Psoas muscle (tissue), 8 donors: Measurements from ENCODE around the gene BAK1. TPM values are rescaled to one million over a fixed set of nuclear protein-coding genes. Genes with fewer than 3 reads are reported as not detected.

ENCODE experiments used
- ATAC-seq, 4 donors: fragments of 200-7000 bp; cut with Tn5 transposase; one replicate each; pipeline ENCODE4 v1.9.1; 2020; ENCODE audit warnings: moderate library complexity in 3 of 4, mild to moderate bottlenecking in 2 of 4
- DNase-seq, 2 donors: peaks; one replicate each; pipeline ENCODE4 v3.0.0-alpha.2; 2020
- H3K27ac ChIP-seq: fragments of 200-600 bp; one replicate; pipeline ENCODE4 v1.8.0; 2022
- H3K27me3 ChIP-seq, 3 donors: fragments of 200-600 bp in 1 of 3; one replicate each; pipeline versions ENCODE4 v1.6.1 to v1.8.0; 2013 to 2022; ENCODE audit warnings: low read length in 2 of 3, mild to moderate bottlenecking in 2 of 3, moderate library complexity in 1 of 3; ENCODE audit not compliant: insufficient read depth in 3 of 3
- H3K36me3 ChIP-seq, 2 donors: fragments of 200-600 bp in 1 of 2; one replicate each; pipeline versions ENCODE4 v1.6.1 to v1.8.0; 2013 to 2022; ENCODE audit warnings: low read depth in 1 of 2, mild to moderate bottlenecking in 1 of 2, moderate library complexity in 1 of 2; ENCODE audit not compliant: insufficient read depth in 1 of 2
- H3K4me1 ChIP-seq: fragments of 200-600 bp; one replicate; pipeline ENCODE4 v1.8.0; 2022
- H3K4me3 ChIP-seq: fragments of 200-600 bp; one replicate; pipeline ENCODE4 v1.8.0; 2022; ENCODE audit warnings: mild to moderate bottlenecking
- H3K9me3 ChIP-seq: fragments of 200-600 bp; one replicate; pipeline ENCODE4 v1.8.0; 2022
- CTCF ChIP-seq: fragments of 200-600 bp; IDR thresholded peaks from one replicate; pipeline ENCODE4 v1.8.0; 2022; ENCODE audit warnings: antibody characterized with exemption
- WGBS, 3 donors: extraction: QIAGEN DNeasy Blood & Tissue Kit; methylation state at CpG; one replicate each; pipeline versions ENCODE4 v1.1.6 to v1.1.7; 2013; 5-methylcytosine and 5-hydroxymethylcytosine counted together
- intact Hi-C, 2 donors: fragments of 100-400 bp; cut with DNase I; formaldehyde crosslinking; loops; one replicate each; pipeline versions ENCODE4 v1.11.0 to v1.14.2; 2022
- polyA plus RNA-seq, 3 donors: library from polyadenylated mRNA; stranded (reverse); fragments of 200-250 nt; gene quantifications; one replicate each; pipeline ENCODE4 v1.2.3, GENCODE V29; 2013
- total RNA-seq, 4 donors: library from RNA; stranded (reverse); fragmentation: NEBNext Ultra II Directional in 2 of 4; extraction: Animal tissue kit (Norgen Biotek cat#: 25700) in 2 of 4; gene quantifications; one replicate each; pipeline versions ENCODE4 v1.2.1 to v1.2.4, GENCODE V29; 2021 to 2023
- donor health status: healthy with polysubstance abuse.
- donor health status: DM: no; HTN: no; CAD: no; lungs with moderate emphysema.
- donor health status: Bipolar disorder and iron deficiency.
- donor health status: healthy.
- donor health status: DM: yes; HTN: yes; CAD: no.
- donor health status: DM: no; HTN: no; CAD: no.
- donor health status: DM: no; HTN: no; CAD: no.
- donor health status: DM: yes; HTN: yes; CAD: no.

Gene BAK1
- total and polyA plus RNA-seq, 7 donors: 10.3 to 55.9 (median 19.8) TPM

- WGBS, 3 donors: 89 to 95% (median 90%) methylated on average over 4 of the region's 4 CpGs
- Histone ChIP-seq H3K4me1 (peaks cover 24% of the 10 kb centered on the region), H3K9me3 (no peaks in the 10 kb centered on the region)
These were observed 25.1 kb upstream of the BAK1 start for GRCh38 chr6:33604941-33605854.

GRCh38 chr6:33602180-33602579, 22.1 kb upstream of the BAK1 start:
- intact Hi-C loops: no loop called here
- Histone ChIP-seq H3K27ac (no peak overlapping the region), H3K9me3 (no peaks in the 10 kb centered on the region), H3K4me3 (no peak overlapping the region), H3K27me3 (no peaks in the 10 kb centered on the region), H3K4me1 (peaks cover 3% of the 10 kb centered on the region), H3K36me3 (no peaks in the 10 kb centered on the region)
- WGBS, 3 donors: 6 to 21% (median 19%) methylated on average over 2 of the region's 2 CpGs
- ATAC-seq (peak in 3 of 4 donors; percentile 52 to 65 (median 65)), DNase-seq (no peak)
- TF ChIP-seq CTCF: no peak

More at GRCh38 chr6:33604941-33605854, 25.1 kb upstream of the BAK1 start:
- H3K27me3 ChIP-seq: no peaks in the 10 kb centered on the region
- no peak overlapping the region for H3K4me3 ChIP-seq
- no peaks in the 10 kb centered on the region for H3K36me3 ChIP-seq
- no peak for TF ChIP-seq CTCF
- H3K27ac ChIP-seq: no peak overlapping the region
- no peak for ATAC-seq
- intact Hi-C loops: no loop called here
- no peak for DNase-seq

- no peaks in the 10 kb centered on the region for H3K36me3 ChIP-seq
- H3K27ac ChIP-seq: no peak overlapping the region
- H3K9me3 ChIP-seq: no peaks in the 10 kb centered on the region
- intact Hi-C loops: no loop called here
- TF ChIP-seq CTCF: no peak
- H3K4me3 ChIP-seq: no peak overlapping the region
- 91 to 94% (median 92%) methylated on average over 5 to 6 of the region's 6 CpGs for WGBS, 3 donors
- ATAC-seq: no peak
- no peaks in the 10 kb centered on the region for H3K27me3 ChIP-seq
- no peak for DNase-seq
- peaks cover 3% of the 10 kb centered on the region for H3K4me1 ChIP-seq
These were observed 20.7 kb upstream of the BAK1 start for GRCh38 chr6:33600761-33601160.

GRCh38 chr6:33599413-33599938, 19.4 kb upstream of the BAK1 start:
- intact Hi-C loops: no loop called here
- Histone ChIP-seq H3K9me3 (no peaks in the 10 kb centered on the region), H3K27me3 (no peaks in the 10 kb centered on the region), H3K27ac (no peak overlapping the region), H3K4me3 (no peak overlapping the region), H3K4me1 (peaks cover 3% of the 10 kb centered on the region), H3K36me3 (no peaks in the 10 kb centered on the region)
- DNase-seq (no peak), ATAC-seq (peak in 3 of 4 donors; percentile 41 to 55 (median 48))
- 40 to 75% (median 62%) methylated on average over 9 of the region's 9 CpGs for WGBS, 3 donors
- TF ChIP-seq CTCF: no peak
